ENCODE results near the gene NAA60.

DNA sequence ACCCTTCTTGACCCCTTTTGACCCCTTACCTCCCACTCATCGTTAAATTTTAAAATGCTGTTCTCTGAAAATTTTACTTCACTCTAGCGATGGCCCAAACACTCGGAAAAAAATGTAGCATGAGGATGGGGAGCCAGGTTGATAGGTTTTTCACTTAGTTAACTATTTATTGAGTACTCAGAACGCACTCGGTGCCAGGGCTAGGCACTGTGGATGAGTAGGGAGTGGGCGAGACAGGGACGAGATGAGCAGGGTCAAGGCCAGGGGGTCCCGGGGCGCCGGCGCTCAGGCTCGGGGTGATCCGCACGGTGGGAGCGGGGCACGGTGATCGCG, 43.1 kb upstream of the NAA60 start:
- TF ChIP-seq EP300 (IDR thresholded peaks at IDR 0.05) (no peak), POLR2A (IDR thresholded peaks at IDR 0.05) (no peak), POLR2AphosphoS5 (IDR thresholded peaks at IDR 0.05) (no peak)
